Stimulated activated CD8-positive, alpha-beta memory T cell treated with anti-CD3 and anti-CD28 coated beads, Interleukin-12 subunit alpha, Interleukin-12 subunit beta, amount 100 ng/mL, for 1 hour (primary cell): ENCODE data around the gene ASAH2.
"Not testable (repeated sequence)": the region's sequence is repeated elsewhere in the genome, so short reads cannot be mapped to it uniquely, and the experiment has no call there.

Experiments
- DNase-seq: peaks from one replicate; pipeline ENCODE4 v3.0.0-alpha.2; 2020; ENCODE audit warnings: low read depth

ASAH2 gene

DNA sequence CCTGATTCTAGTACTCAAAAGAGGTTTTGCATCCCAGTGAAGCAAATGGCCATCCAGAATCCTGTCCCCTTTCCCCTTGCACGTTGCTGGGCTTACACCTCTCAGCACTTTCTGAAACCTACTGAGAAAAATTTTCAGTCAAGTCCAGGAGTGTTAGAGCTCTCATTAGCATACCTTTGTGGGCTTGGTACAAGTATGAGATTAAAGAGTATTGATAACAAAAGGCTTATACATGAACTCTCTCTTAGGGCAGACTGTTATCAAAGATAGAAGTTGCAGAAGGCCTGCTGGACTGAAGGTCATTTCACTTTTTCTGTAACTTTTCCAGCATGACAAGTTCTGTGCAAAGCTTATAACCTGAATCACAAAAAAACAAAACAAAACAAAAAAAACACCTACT, at the start of gene ASAH2:
Gene ASAH2 (minus strand): TSS at position 123 of the 400 bp plus-strand sequence. CDS start 2,906 bp downstream, outside the sequence.
- no peak for DNase-seq

- no peak for DNase-seq
Measured at GRCh38 chr10:50299948-50300669, 48.8 kb upstream of the ASAH2 start.

- DNase-seq, result no peak
Measured at GRCh38 chr10:50295367-50295766, 44.1 kb upstream of the ASAH2 start.

DNA sequence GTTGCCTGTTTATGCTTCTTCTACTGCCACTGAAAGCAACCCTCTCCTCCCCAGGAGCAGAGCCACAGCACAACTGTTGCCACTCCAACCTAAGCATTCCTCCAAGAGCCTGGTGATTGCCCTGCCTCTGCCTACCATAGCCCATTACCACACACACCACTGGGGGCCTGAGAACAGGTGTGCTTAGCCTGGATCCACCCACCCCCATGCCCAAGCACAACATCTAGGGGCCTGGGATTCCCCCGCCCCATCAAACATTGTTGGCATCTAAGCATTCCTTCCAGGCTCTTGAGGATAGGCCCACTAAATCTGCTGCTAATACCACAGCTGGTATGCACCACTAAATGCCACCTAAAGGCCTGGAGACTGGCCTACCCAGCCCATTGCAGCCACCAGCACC, 43.3 kb upstream of the ASAH2 start:
- DNase-seq, result no peak

GRCh38 chr10:50293513-50294313, 42.4 kb upstream of the ASAH2 start:
- DNase-seq, result no peak

DNA sequence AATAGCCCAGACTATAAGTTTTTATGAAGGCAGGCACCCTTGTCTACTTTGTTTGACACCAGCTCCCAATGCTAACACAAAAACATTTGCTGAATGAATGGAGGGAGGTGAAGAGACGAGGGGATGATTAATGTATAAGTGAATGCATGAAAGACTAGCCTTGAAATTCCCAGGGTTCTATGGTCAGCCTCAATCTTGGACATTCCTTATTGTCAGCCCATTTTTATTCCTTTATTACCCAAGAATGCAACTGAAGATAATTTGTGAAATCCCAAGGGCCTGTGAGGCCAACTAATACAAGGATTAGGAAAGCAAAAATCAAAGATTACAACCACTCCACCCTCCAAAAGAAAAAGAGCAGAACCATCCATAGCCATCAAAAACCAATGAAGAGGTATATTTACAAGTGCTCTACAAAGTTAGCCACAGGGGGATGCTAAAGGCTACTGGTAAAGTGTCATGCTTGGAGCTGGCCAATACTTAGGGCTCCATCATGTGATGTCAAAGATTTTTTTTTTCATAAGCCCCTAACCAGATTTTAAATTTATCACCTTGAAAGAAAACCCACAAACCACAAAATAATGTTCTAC, 40.0 kb upstream of the ASAH2 start:
- DNase-seq, result no peak

- DNase-seq, result no peak
Measured at GRCh38 chr10:50289196-50289595, 37.9 kb upstream of the ASAH2 start.

DNA sequence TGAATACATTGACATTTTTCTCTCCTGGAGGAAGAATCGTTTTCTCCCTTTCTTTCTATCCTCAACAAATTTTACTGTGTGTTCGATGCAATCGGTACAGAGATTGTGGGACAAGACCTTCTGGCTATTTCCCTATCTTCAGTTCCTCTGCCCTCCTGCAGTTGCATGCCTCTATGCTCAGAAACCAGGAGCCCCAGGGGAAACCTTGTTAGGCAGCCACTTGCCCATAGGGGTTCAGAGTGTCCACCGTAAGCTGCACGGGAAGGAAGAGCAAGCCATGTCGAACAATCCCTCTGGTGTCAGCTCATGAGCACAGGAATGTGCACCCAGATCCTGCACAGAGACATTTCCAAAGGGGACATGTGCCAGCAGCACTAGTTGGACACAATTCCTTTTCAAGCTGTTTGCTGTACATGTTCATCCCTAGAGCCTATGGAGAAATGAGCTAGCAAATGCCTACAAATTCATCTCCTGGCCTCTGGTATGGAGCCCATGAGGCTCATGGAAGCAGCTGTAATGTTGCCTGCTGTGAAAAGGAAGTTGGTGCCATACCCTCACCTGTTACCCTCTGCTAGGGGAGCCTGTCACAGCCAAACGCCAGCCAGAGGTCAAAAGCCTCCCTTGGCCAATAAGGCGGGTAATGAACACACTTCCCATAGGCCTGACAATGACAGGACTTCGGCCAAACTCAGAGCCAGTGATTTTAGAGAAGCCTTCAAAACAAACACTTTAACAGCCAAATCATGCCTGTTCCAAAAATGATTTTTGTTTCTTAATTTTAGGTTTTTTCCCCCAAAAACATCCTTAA, 35.9 kb upstream of the ASAH2 start:
- no peak for DNase-seq

DNA sequence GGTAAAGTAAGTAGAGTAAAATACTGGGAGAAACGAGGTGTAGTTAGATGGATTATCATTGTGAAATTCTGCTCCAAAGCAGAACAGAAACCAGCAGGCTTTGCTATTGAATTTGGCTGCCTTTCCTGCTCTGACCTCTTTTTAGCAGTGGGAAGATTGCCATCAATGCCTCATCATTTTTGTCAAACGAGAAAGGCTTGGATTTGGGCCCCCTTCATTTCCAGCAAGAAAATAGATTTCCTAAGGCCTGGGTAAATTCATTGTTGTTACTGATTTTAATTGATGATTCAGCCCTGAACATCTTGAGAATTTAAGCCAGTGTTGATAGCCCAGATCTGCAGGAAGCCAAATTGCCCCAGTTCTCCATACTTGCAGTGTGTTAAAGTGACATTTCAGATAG, 35.2 kb upstream of the ASAH2 start:
- DNase-seq, result no peak

- DNase-seq, result no peak
Measured at GRCh38 chr10:50281967-50282522, 30.7 kb upstream of the ASAH2 start.

DNA sequence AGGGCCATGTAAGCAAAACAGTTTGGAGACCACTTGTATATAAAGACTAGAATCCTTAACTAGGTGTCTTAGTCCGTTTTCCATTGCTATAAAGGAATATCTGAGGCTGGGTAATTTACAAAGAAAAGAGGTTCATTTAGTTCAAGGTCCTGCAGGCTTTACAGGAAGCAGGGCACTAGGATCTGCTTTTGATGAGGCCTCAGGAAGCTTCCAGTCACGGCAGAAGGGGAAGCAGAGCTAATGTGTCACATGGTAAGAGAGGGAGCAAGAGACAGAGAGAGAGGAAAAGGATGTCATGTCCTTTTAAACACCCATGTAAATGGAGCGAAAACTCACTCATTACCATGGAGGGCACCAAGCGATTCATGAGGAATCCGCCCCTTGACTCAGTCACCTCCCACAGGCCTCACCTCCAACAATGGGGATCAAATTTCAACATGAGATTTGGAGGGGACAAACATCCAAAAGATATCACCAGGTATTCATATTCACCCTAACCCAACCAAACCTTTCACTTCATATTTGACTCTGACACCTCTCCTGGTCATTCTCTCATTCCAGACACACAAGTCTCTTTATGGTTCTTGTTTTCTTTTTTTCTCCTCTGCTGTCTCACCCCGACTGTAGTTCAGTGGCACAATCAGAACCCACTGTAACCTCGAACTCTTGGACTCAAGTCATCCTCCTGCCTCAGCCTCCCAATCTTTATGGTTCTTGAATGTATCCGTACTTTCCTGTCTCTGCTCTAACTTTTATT, 30.1 kb upstream of the ASAH2 start:
- no peak for DNase-seq

- DNase-seq, result no peak
Measured at GRCh38 chr10:50280049-50280841, 28.9 kb upstream of the ASAH2 start.

DNA sequence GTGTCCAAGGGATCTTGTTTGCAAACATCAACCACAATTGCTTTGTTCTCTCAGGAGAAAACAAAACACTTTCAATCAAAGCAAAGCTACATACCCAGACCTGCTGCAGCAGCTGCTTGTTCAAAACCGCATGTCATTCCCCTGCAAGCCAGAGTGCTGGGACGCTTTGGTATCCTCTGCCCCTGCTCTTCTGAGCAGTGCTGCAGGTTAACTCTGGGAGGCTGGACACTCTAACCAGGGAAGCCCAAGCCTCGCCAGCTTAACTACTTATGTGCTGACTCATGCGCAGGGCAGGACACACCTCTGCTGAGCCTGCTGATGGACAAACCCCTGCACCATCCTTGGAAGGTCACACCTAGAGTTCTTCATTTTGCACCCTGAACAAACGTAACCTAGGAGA, 28.2 kb upstream of the ASAH2 start:
- DNase-seq, result no peak

DNA sequence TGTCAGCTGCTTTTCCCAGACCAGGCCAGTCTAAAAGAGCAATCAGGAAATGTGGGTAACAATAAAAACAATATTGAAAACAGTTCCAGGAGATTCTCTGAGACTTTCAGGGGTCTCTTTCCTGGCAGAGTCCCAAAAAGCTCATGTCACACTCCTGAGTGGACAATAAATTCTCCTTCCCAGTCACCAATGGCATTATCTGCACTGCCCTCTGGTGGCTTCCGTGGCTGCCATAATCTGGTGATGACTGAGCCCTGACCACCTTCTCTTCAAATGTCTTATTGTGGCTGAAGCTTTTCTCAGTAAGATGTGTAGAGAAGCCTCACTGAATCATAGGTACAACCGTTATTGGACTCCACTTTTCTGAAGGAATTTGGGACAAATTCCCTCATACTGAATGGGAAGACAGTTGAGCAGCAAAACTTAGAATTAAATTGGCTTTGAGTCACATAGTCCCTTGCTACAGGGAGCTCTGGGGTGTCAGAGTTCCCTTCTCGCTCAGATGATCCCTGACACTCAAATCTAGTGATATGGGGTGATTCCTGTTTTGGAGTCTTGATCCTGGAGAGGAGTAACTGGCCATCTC, 24.4 kb upstream of the ASAH2 start:
- DNase-seq, result peak; percentile 13

DNA sequence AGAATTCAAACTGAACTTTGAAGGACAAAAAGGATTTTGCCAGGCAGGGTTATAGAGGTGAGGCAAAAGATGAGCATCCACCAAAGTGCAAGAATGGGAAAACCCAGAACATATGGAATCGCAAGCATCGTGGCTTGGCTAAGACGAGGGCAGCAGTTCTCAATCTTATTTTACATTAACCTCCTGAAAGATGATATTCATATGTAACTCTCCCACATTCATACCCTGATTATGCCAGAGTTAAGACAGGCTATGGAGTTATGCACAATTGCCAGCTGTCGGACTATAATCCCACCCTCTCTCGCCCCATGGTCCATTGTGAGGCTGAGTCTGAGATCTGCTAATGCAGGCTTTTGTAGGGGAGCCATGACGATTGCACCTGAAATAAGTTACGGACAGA, 21.2 kb upstream of the ASAH2 start:
- DNase-seq, result no peak

GRCh38 chr10:50271564-50272250, 20.4 kb upstream of the ASAH2 start:
- DNase-seq, result no peak

DNA sequence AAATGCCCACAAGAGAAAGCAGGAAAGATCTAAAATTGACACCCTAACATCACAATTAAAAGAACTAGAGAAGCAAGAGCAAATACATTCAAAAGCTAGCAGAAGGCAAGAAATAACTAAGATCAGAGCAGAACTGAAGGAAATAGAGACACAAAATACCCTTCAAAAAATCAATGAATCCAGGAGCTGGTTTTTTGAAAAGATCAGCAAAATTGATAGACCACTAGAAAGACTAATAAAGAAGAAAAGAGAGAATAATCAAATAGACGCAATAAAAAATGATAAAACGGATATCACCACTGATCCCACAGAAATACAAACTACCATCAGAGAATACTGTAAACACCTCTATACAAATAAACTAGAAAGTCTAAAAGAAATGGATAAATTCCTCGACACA, 16.6 kb upstream of the ASAH2 start:
- DNase-seq, result not testable (repeated sequence)

DNA sequence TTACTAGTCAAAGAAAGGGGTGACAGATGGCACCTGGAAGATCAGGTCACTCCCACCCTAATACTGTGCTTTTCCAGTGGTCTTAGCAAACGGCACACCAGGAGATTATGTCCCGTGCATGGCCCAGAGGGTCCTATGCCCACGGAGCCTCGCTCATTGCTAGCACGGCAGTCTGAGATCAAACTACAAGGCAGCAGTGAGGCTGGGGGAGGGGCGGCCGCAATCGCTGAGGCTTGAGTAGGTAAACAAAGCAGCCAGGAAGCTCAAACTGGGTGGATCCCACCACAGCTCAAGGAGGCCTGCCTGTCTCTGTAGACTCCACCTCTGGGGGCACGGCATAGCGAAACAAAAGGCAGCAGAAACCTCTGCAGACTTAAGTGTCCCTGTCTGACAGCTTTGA, 11.3 kb upstream of the ASAH2 start:
- DNase-seq, result not testable (repeated sequence)

DNA sequence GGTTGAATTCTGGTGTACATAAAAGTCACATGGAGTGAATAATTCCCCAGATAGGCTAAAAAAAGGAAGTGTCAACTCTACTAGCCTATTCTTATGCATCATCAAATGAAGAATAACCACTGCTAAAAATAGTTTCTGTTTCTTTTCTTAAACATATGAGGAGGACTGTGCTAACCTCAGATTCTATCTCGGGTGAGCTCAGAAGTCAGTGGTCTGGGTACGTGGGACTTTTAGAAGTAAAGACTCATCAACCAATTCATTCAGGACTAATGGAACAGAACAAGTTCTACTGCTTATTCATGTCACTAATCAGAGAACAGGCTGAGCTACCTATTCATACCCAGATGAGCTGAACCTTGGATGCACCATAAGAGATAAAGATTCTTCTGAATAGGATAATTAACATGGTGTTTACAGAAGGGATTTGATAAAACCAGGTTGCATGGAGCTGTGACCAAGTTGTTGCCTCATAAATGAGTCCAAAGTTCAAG, 9.5 kb upstream of the ASAH2 start:
- DNase-seq, result no peak
